Gastroesophageal sphincter (tissue), 4 donors: ENCODE measurements around the gene HMGN4. TPM values are rescaled to one million over a fixed set of nuclear protein-coding genes. Genes with fewer than 3 reads are reported as not detected.

ENCODE experiments used
- ATAC-seq: fragments of 150-250 bp; one replicate; pipeline ENCODE4 v1.9.1; 2016; ENCODE audit warnings: mild to moderate bottlenecking, moderate library complexity
- H3K27ac ChIP-seq, 4 donors: fragments of 200-600 bp; sonication (generic) in 3 of 4; 1 replicate in 3 of 4; 2 replicates in 1 of 4; pipeline ENCODE4 v1.5.1; 2016 to 2019
- H3K27me3 ChIP-seq: fragments of 200-600 bp; sonication (generic); one replicate; pipeline ENCODE4 v1.5.1; 2019
- H3K36me3 ChIP-seq, 2 donors: fragments of 200-600 bp; sonication (generic); one replicate each; pipeline ENCODE4 v1.5.1; 2019; ENCODE audit warnings: control low read depth in 1 of 2
- H3K4me1 ChIP-seq, 3 donors: fragments of 200-600 bp; sonication (generic); 1 replicate in 2 of 3; 2 replicates in 1 of 3; pipeline ENCODE4 v1.5.1; 2016 to 2019; ENCODE audit warnings: control low read depth in 2 of 3
- H3K4me3 ChIP-seq, 2 donors: fragments of 200-600 bp; sonication (generic); one replicate each; pipeline ENCODE4 v1.5.1; 2019; ENCODE audit warnings: mild to moderate bottlenecking in 1 of 2, moderate library complexity in 1 of 2
- H3K9me3 ChIP-seq, 3 donors: fragments of 200-600 bp; sonication (generic); one replicate each; pipeline ENCODE4 v1.5.1; 2017 to 2019; ENCODE audit warnings: control low read depth in 2 of 3
- EP300 ChIP-seq: sonication (generic); formaldehyde crosslinking; IDR thresholded peaks from one replicate; pipeline ENCODE4 v1.6.1; 2017; ENCODE audit warnings: antibody characterized with exemption, mild to moderate bottlenecking
- POLR2A ChIP-seq, 2 donors: fragments of 450-650 bp; IDR thresholded peaks; one replicate each; pipeline ENCODE4 v1.6.1; 2017; ENCODE audit warnings: antibody characterized with exemption in 2 of 2, mild to moderate bottlenecking in 2 of 2, moderate library complexity in 1 of 2
- POLR2AphosphoS5 ChIP-seq: sonication (generic); formaldehyde crosslinking; IDR thresholded peaks from one replicate; pipeline ENCODE4 v1.6.1; 2017; ENCODE audit warnings: antibody characterized with exemption
- WGBS, 2 donors: methylation state at CpG; one replicate each; pipeline ENCODE4 v1.1.5; 2018; ENCODE audit warnings: low coverage in 1 of 2; 5-methylcytosine and 5-hydroxymethylcytosine counted together
- total RNA-seq, 4 donors: library from RNA; depleted of rRNA; stranded (reverse); fragments of >200 nt; gene quantifications; one replicate each; pipeline ENCODE4 v1.1.0, GENCODE V29; 2016
- TF ChIP-seq, protein P1 (sequence below), 4 experiments: fragments of 200-600 bp in 2 of 4; fragments of 450-650 bp in 2 of 4; sonication (generic) in 1 of 4; IDR thresholded peaks; one replicate each; pipeline ENCODE4 v1.5.1; 2017 to 2019; ENCODE audit warnings: antibody characterized with exemption in 4 of 4, mild to moderate bottlenecking in 2 of 4, moderate library complexity in 2 of 4

The HMGN4 gene
- total RNA-seq, 4 donors from 2014 or later, result 80.5 to 121 (median 91.6) TPM

DNA sequence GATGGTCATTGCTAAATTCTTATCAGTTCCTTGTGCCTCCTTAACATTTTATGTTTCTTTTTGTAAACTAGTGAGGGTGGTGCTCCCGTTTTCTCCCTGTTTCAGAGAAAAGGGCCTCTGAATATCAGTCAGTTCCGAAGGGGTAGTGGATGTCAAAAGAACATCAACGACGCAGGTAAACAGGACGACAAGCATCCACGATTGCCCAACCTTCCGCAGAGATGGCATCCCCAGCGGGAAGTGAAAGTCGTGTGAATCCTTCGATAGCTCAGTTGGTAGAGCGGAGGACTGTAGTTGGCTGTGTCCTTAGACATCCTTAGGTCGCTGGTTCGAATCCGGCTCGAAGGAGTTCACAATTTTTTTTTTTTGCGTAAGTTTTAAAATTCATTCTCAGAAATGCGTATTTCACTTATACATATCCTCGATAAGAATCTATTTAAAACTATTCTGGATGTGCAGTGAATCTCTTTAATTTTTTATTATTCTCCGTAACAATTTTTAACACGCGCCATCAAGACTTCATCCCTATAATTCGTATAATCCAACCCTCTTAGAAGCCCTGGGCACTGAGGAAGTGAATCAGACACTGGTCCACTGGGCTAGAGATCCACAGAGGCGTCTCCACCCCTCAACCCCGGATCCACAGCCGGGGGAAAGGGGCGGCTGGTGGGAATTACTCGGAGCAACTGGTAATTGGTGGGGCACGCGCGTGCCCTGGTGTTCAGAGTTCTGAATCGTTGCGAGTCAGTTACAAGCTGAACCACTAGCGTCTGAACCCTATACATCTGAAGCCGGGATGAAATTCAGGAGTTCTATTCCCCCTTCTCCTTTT lies 30.7 kb downstream of the HMGN4 start:
- Histone ChIP-seq H3K27ac (peak overlapping the region; percentile 2 to 74 (median 62)), H3K27me3 (no peaks in the 10 kb centered on the region), H3K9me3 (no peaks in the 10 kb centered on the region), H3K36me3 (no peaks in the 10 kb centered on the region), H3K4me3 (peak overlapping the region; percentile 45 to 56), H3K4me1 (peaks cover 0 to 20% (median 0%) of the 10 kb centered on the region in 3 donors)
- WGBS, 2 donors, result 5 to 6% methylated on average over 18 to 34 of the region's 34 CpGs
- peak; percentile 93 for ATAC-seq
- TF ChIP-seq POLR2A (IDR thresholded peaks at IDR 0.05) (no peak), EP300 (no peak), POLR2AphosphoS5 (peak; percentile 27)
- TF ChIP-seq, protein P1, sequence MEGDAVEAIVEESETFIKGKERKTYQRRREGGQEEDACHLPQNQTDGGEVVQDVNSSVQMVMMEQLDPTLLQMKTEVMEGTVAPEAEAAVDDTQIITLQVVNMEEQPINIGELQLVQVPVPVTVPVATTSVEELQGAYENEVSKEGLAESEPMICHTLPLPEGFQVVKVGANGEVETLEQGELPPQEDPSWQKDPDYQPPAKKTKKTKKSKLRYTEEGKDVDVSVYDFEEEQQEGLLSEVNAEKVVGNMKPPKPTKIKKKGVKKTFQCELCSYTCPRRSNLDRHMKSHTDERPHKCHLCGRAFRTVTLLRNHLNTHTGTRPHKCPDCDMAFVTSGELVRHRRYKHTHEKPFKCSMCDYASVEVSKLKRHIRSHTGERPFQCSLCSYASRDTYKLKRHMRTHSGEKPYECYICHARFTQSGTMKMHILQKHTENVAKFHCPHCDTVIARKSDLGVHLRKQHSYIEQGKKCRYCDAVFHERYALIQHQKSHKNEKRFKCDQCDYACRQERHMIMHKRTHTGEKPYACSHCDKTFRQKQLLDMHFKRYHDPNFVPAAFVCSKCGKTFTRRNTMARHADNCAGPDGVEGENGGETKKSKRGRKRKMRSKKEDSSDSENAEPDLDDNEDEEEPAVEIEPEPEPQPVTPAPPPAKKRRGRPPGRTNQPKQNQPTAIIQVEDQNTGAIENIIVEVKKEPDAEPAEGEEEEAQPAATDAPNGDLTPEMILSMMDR (IDR thresholded peaks at IDR 0.05), result peak in 1 of 4 experiments; percentile 46

DNA sequence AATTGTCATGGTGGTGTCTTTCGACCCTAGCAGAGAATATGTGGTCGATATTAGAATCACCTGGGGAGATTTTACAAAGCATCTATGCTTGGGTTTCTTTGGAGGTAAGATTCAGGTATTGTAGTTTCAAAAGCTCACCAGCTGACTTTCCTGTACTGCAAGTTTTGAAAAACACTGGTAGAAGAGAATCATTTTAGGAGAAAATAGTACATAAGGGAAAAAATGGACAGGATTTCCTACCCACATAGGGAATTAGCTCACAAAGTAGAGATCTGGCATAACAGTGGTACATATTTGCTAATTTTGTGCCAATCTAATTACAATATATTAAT lies 31.2 kb downstream of the HMGN4 start:
- TF ChIP-seq, protein P1 (IDR thresholded peaks at IDR 0.05), result no peak
- no peak for TF ChIP-seq POLR2AphosphoS5
- no peak for TF ChIP-seq POLR2A (IDR thresholded peaks at IDR 0.05)
- no peak for TF ChIP-seq EP300
- Histone ChIP-seq H3K4me1 (peaks cover 0 to 20% (median 0%) of the 10 kb centered on the region in 3 donors), H3K4me3 (peak overlapping the region in 1 of 2 donors; percentile 56), H3K27ac (peak overlapping the region in 3 of 4 donors; percentile 43 to 71 (median 60)), H3K27me3 (no peaks in the 10 kb centered on the region), H3K36me3 (no peaks in the 10 kb centered on the region), H3K9me3 (no peaks in the 10 kb centered on the region)
- ATAC-seq, result no peak
- WGBS, 2 donors, result 0 to 8% methylated on average over 1 to 2 of the region's 2 CpGs

DNA sequence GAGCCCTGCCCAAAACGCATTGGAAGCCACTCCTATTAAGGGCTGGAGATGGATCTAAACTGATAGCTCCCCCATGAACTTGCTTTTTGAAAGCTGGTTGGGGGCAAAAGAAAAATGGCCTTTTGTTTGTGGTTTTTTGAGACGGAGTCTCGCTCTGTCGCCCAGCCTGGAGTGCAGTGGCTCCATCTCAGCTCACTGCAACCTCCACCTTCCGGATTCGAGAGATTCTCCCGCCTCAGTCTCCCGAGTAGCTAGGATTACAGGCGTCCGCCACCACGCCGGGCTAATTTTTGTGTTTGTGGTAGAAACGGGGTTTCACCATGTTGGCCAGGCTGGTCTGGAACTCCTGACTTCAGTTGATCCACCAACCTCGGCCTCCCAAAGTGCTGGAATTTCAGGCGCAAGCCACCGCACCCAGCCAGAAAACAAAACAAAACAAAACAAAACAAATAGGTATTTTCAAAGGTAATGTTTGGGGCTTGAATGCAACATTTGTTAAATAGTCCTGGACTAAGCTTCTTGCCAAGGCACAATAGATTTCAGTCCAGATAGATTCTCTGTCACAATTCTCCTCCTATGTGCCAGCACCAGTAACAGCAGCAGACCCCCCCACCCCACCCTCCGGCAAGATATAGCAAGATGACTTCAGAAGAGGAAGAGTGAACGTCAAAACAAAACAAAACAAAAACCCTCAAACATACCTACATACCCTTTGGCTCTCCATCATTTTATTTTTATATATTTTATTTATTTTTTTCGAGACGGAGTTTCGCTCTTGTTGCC lies 32.1 kb downstream of the HMGN4 start:
- no peaks in the 10 kb centered on the region for H3K27me3 ChIP-seq
- H3K27ac ChIP-seq, result peak overlapping the region in 1 of 4 donors; percentile 71
- ATAC-seq, result no peak
- peaks cover 0 to 20% (median 0%) of the 10 kb centered on the region in 3 donors for H3K4me1 ChIP-seq
- no peak overlapping the region for H3K4me3 ChIP-seq
- TF ChIP-seq EP300 (no peak), POLR2A (IDR thresholded peaks at IDR 0.05) (no peak)
- WGBS, 2 donors, result 47 to 78% methylated on average over 2 to 19 of the region's 21 CpGs
- no peaks in the 10 kb centered on the region for H3K36me3 ChIP-seq
- no peaks in the 10 kb centered on the region for H3K9me3 ChIP-seq

DNA sequence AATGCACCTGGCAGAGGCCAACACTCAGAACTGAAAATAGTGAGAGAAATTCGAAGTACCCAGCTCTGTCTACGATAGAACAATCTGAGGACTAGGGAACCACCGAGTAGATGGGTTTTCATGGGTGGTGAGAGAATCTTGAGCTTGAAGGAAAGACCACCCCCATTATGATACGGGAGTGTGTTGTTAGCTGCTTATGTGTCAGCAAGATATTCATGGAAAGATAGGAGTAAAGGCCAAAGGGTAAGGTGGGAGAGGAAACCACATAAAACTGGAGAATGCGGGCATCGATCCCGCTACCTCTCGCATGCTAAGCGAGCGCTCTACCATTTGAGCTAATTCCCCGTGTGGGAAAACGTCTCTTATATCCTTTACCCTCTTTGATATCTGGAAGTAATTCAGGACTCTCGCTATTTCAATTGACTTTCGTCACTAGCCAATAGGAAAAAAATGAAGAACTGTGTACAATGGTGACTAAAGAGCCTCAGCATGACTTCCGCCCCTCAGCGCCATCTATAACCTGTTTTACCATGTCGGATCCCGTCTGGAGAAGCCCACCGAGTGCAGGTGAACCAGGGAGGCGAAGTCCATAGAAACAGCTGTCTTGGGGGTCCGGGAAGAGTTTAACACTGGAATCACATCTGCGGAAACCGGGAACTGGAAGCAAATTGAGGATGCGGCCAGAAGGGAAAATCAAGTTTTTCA lies 33.6 kb downstream of the HMGN4 start:
- no peak for ATAC-seq
- no peak for TF ChIP-seq POLR2A (IDR thresholded peaks at IDR 0.05)
- TF ChIP-seq POLR2AphosphoS5, result no peak
- no peak for TF ChIP-seq EP300
- TF ChIP-seq, protein P1 (IDR thresholded peaks at IDR 0.05), result no peak
- Histone ChIP-seq H3K4me3 (peak overlapping the region; percentile 38 to 47), H3K27me3 (peaks cover 13% of the 10 kb centered on the region), H3K4me1 (peaks cover 0 to 20% (median 0%) of the 10 kb centered on the region in 3 donors), H3K27ac (peak overlapping the region; percentile 21 to 69 (median 54)), H3K9me3 (no peaks in the 10 kb centered on the region), H3K36me3 (no peaks in the 10 kb centered on the region)
- 3 to 4% methylated on average over 20 to 23 of the region's 24 CpGs for WGBS, 2 donors

DNA sequence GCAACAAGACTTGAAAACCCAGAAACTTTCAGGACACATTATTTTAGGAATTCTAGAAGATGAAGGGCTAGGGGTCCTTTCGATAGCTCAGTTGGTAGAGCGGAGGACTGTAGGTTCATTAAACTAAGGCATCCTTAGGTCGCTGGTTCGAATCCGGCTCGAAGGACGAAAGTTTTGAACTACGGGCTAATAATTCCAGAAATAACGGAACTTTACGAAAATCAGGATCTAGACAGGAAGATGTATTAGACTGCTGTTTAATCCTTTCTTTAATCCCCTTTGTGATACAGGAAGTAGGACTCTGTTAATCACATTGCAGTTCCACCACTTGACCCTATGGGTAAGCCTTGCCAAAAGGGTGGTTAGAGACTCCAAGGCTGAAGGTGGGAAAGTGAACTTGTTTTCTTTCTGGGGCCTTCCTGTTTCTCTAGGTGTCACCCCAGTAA lies 37.4 kb downstream of the HMGN4 start:
- 58 to 59% methylated on average over 5 to 10 of the region's 10 CpGs for WGBS, 2 donors
- Histone ChIP-seq H3K27ac (no peak overlapping the region), H3K9me3 (peaks cover 0 to 21% (median 0%) of the 10 kb centered on the region in 3 donors), H3K27me3 (peaks cover 51% of the 10 kb centered on the region), H3K4me3 (no peak overlapping the region), H3K36me3 (no peaks in the 10 kb centered on the region), H3K4me1 (peaks cover 0 to 27% (median 0%) of the 10 kb centered on the region in 3 donors)
- ATAC-seq, result no peak
- TF ChIP-seq EP300 (no peak), POLR2A (IDR thresholded peaks at IDR 0.05) (no peak), POLR2AphosphoS5 (no peak)
- TF ChIP-seq, protein P1 (IDR thresholded peaks at IDR 0.05), result no peak
